Mesenteric fat pad (tissue), 1 donor: ENCODE measurements around the gene TFDP3. TPM values are rescaled to one million over a fixed set of nuclear protein-coding genes. Genes with fewer than 3 reads are reported as not detected.

Experiments used
- DNase-seq: peaks from one replicate; pipeline ENCODE4 v3.0.0-alpha.2; 2020; ENCODE audit warnings: low spot score
- long read RNA-seq: library from polyadenylated mRNA; unstranded; transcript quantifications from one replicate; pipeline ENCODE4 v2.0.0, GENCODE V29; 2020
- total RNA-seq: library from RNA; stranded (reverse); fragmentation: NEBNext Ultra II Directional; extraction: Animal tissue kit (Norgen Biotek cat#: 25700); gene quantifications from one replicate; pipeline ENCODE4 v1.2.1, GENCODE V29; 2021
- donor health status: DM: yes; HTN: yes; CAD: no.

The TFDP3 gene
- not detected for total RNA-seq
- long read RNA-seq, result 0 reads

GRCh38 chrX:133218329-133218728 is at the start of gene TFDP3:
TFDP3 (minus strand) TSS chrX:133218354; CDS start chrX:133218259, 95 bp downstream.
- DNase-seq, result no peak

- DNase-seq, result no peak
Measured at GRCh38 chrX:133267621-133268020, 49.5 kb upstream of the TFDP3 start.

GRCh38 chrX:133265331-133265730 is 47.2 kb upstream of the TFDP3 start:
- DNase-seq, result no peak

GRCh38 chrX:133258481-133258880 is 40.3 kb upstream of the TFDP3 start:
- no peak for DNase-seq

- DNase-seq, result no peak
Measured at GRCh38 chrX:133254666-133255065, 36.5 kb upstream of the TFDP3 start.

GRCh38 chrX:133251204-133251603 is 33.0 kb upstream of the TFDP3 start:
- DNase-seq, result no peak

- no peak for DNase-seq
Measured at GRCh38 chrX:133250184-133251100, 32.3 kb upstream of the TFDP3 start.

GRCh38 chrX:133249266-133250058 is 31.3 kb upstream of the TFDP3 start:
- no peak for DNase-seq

- DNase-seq, result no peak
Measured at GRCh38 chrX:133248177-133248576, 30.0 kb upstream of the TFDP3 start.

GRCh38 chrX:133246921-133247320 is 28.8 kb upstream of the TFDP3 start:
- DNase-seq, result no peak

GRCh38 chrX:133235830-133236229 is 17.7 kb upstream of the TFDP3 start:
- DNase-seq, result no peak

- DNase-seq, result no peak
Measured at GRCh38 chrX:133232331-133232730, 14.2 kb upstream of the TFDP3 start.

- no peak for DNase-seq
Measured at GRCh38 chrX:133229361-133229760, 11.2 kb upstream of the TFDP3 start.

- DNase-seq, result no peak
Measured at GRCh38 chrX:133215747-133216146, 2.4 kb downstream of the TFDP3 start.

- no peak for DNase-seq
Measured at GRCh38 chrX:133215017-133215416, 3.1 kb downstream of the TFDP3 start.

GRCh38 chrX:133214301-133214700 is 3.9 kb downstream of the TFDP3 start:
- no peak for DNase-seq

GRCh38 chrX:133213117-133213516 is 5.0 kb downstream of the TFDP3 start:
- no peak for DNase-seq

GRCh38 chrX:133207751-133208150 is 10.4 kb downstream of the TFDP3 start:
- no peak for DNase-seq

- no peak for DNase-seq
Measured at GRCh38 chrX:133191739-133192039, 26.5 kb downstream of the TFDP3 start.

GRCh38 chrX:133190877-133191738 is 27.0 kb downstream of the TFDP3 start:
- no peak for DNase-seq

GRCh38 chrX:133189195-133189594 is 29.0 kb downstream of the TFDP3 start:
- no peak for DNase-seq
